IPS-18c (cell line): Measurements from ENCODE around the gene COCH.
"Not testable (repeated sequence)": the region's sequence is repeated elsewhere in the genome, so short reads cannot be mapped to it uniquely, and the experiment has no call there.

Source experiments
- H3K4me3 ChIP-seq: 2 replicates; pipeline ENCODE4 v1.7.0; 2013; ENCODE audit warnings: low read depth, mild to moderate bottlenecking, low read length, moderate library complexity; ENCODE audit not compliant: insufficient read depth
- H3K9me3 ChIP-seq: one replicate; pipeline ENCODE4 v1.6.1; 2013; ENCODE audit warnings: mild to moderate bottlenecking, low read length, moderate library complexity; ENCODE audit not compliant: control insufficient read depth, insufficient read depth

The COCH gene

DNA sequence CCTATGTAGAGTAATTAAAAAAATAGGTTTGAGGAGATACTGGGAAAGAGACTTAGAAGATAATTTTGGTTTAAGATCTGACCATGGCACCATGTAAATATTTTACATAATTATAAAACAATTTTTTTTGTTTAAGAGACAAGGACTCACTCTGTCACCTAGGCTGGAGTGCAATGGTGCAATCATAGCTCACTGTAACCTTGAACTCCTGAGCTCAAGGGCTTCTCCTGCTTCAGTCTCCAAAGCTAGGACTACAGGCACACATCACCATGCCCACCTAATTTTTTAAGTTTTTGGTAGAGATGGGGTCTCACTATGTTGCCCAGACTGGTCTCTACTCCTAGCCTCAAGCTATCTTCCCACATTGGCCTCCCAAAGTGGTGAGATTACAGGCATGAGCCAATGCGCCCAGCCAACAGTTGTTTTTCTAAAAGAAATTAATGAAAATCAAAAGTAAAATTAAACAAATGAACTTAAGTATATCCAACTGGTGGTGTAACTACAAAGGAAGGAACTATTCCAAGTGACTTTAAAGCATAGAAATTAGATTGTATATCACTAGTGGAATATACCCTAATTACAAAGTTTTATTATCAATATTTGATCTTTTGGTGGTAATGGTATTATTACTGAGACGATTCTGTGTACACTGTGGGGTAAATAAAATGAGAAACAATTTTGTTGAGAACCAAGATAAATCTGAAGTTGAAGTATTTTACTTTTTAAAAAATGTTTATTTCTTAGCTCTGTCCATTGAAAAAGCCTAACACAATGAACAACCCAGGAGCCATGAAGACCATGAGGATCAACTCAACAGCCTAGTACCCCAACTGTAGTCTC is 29.1 kb downstream of the COCH start:
- Histone ChIP-seq H3K9me3 (no peaks in the 10 kb centered on the region), H3K4me3 (no peak overlapping the region)

DNA sequence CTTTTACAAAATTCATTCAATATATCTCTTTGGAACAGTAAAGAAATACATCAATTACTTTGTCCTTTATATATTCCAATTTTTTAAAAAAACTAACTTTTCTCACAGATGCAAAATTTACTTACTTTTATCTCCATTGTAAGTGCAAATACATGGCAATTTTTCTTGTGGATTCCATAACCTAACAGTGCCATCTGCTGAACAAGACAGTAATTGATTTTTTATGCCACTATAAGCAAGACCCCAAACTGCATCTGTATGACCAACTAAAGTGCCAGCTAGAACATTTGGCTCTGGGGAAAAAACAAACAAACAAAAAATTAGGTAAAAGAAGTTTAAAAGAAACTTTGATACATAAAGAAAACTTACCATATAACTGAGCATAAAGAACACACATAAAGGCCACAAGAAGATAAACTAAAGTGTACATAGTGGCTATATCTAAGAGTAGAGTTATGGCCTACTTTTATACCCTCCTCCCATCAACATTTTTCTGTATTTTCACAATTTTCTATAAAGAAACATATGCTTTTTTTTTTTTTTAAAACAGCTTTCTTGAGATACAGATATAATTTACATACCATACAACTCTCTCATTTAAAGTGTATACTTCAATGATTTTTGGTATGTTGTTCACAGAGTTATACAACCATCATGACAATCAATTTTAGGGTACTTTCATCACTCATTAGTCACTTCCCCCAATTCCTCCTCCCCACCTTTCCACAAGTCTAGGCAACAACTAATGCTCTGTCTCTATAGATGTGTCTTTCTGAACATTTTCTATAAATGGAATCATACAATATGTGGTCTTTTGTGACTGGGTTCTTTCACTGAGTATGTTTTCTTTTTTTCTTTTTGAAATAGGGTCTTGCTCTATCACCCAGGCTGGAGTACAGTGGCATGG is 32.6 kb downstream of the COCH start:
- H3K9me3 ChIP-seq = no peaks in the 10 kb centered on the region
- no peak overlapping the region for H3K4me3 ChIP-seq

DNA sequence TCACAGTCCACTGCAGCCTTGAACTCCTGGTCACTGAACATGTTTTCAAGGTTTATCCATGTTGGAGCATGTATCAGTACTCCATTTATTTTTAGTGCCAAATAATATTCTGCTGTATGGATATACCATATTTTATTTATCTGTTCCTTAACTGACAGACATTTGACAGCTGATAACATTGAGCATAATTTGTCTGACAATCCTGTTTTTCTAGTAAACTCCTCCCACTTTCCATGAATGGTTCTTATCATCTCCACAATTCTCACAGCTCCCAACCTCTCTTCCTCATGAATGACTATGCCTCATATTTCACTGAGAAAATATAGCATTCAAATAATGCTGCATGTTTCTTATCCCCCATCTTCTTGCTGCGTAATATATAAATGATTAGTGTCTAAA is 33.3 kb downstream of the COCH start:
- Histone ChIP-seq H3K4me3 (no peak overlapping the region), H3K9me3 (no peaks in the 10 kb centered on the region)

DNA sequence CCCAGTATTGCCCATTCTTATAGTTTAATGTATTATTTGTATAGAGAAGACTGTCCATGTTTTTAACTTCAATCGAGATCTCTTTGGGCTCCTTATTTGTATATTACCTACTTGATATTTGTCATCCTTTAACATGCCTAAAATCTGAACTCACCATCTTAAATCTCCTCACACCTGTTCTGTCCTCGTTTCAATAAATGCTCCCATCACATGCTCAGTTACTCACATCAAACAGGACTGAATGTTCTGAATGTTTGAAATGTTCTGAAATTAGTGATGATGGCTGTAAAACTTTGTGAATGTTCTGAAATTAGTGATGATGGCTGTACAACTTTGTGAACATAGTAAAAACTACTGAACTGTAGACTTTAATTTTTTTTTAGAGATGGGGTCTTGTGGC is 34.5 kb downstream of the COCH start:
- Histone ChIP-seq H3K4me3 (no peak overlapping the region), H3K9me3 (no peaks in the 10 kb centered on the region)

DNA sequence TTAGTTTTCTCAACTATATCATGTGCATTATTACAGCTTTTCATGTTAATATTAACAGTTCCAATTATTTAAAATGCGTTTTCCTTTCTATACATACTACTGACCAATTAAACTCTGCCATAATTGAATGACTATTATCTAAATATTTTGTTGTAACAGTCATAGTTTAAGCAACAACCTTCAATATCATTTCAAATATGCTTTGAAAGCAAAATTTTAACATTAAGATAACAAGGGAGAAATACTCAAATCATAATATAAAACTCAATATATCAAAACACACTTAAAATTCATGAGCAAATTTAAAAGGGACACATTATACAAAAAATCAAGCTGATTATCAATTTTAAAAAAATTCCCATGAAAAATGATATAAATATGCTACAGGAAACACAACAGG is 40.5 kb downstream of the COCH start:
- Histone ChIP-seq H3K9me3 (no peaks in the 10 kb centered on the region), H3K4me3 (no peak overlapping the region)

DNA sequence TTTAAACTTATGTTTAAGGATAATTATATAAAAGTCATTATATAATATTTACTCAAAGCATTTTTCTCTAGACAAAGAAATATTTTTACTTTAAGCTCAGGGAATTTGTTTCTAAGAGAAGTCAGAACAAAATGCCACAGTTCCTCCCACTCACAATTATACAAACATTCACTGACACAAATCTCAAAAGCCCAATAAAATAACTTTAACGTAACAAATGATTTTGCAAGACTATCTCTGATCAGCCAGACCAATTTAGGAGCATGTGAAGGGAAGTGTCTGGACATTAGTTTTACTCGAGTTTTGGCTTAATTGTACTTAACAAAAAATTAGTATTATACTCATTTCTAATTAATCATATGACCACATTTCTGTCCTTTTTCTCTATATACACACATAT is 41.2 kb downstream of the COCH start:
- H3K9me3 ChIP-seq = no peaks in the 10 kb centered on the region
- H3K4me3 ChIP-seq = no peak overlapping the region

DNA sequence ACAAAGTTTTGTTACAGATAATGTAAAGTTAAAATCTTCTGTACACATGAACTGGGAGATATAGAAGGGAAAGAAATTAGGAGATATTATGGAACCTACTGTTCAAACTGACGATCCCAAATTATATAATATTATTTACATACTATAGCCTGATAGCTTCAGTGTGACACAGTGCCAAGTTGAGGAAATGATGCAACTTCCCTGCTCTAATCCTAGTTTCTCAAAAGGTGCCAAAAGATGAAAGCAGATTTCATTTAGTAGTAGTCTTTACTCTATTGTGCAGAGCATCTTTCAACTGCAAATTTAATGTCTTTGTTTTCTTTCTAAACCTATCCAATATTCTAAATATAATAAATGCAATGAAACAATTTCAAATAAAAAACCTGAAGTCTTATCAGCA is 46.9 kb downstream of the COCH start:
- Histone ChIP-seq H3K4me3 (no peak overlapping the region), H3K9me3 (no peaks in the 10 kb centered on the region)

DNA sequence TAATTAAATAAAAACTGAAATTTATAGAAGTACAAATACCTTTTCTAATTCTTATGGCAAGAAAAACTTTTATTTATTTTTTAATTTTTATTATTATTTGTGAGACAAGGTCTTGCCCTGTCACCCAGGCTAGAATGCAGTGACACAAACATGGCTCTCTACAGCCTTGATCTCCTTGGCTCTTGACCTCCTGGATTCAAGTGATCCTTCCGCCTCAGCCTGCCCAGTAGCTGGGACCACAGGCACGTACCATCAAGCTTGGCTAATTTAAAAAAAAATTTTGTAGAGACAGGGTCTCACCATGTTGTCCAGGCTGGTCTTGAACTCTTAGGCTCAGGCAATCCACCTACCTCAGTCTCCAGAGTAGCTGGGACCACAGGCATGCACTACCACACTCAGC is 47.4 kb downstream of the COCH start:
- Histone ChIP-seq H3K9me3 (no peaks in the 10 kb centered on the region), H3K4me3 (no peak overlapping the region)

DNA sequence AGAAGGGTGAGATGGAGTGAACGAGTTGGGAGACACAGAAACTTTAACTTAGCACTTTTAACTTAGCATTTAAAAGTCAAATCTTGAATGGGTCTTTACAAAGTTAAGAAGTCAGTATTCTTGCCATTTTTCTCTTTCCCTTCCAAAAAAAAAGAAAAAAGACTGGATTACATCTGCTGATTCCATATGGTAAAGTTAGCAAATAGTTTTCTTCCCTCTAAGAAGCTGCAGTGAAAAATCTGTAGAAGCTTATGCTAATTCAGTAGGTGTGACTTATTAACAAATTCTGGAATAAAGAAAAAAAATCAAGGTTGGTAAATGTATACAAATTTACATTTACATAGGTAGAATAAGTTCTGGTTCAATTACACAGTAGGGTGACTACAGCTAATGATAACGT is 50.9 kb downstream of the COCH start:
- no peaks in the 10 kb centered on the region for H3K9me3 ChIP-seq
- H3K4me3 ChIP-seq = no peak overlapping the region

DNA sequence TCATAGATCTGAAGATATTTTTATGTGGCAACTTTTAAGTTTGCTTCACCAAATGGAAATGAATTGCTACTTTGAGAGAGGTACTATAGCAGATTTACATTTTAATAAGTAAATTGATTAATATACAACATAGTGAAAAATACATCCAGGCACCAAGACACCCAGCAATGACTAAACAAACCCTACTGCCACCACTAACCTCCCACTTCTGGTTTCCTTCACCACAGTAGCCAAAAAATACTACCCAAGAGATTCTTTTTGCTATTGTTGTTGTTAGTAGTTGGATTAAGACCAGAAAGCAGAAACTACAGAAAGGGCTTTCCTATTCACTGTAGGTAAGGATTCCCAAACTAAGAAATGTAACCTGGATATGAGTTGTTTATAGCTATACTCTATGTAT is 54.1 kb downstream of the COCH start:
- Histone ChIP-seq H3K9me3 (no peaks in the 10 kb centered on the region), H3K4me3 (no peak overlapping the region)

DNA sequence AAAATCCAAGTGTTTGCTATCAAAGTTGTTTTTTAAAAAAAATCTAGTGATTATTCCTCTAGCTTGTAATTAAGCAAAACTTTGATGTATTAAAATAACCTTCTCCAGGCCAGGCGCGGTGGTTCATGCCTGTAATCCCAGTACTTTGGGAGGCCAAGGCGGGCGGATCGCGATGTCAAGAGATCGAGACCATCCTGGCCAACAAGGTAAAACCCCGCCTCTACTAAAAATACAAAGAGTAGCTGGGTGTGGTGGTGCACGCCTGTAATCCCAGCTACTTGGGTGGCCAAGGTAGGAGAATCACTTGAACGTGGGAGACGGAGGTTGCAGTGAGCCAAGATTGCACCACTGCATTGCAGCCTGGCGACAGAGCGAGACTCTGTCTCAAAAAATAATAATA is 59.6 kb downstream of the COCH start:
- H3K4me3 ChIP-seq, H3K9me3 ChIP-seq: not testable (repeated sequence)

DNA sequence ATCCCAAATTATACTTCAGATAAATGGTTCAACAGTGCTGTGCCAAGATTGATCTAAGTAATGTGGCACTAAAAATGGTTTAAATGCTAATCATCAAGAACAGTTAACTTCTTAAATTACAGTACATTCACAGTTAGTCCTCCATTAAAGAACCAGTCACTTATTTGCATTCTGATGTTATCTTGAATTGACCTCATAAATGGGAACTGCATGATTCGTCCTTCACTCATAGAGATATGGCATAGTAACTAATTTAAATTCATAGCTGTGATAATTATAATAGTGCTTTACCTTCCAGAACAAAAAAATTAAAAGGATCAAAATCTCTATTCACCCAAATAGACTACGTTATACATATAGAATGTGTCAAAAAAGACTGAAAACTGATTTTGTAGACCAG is 61.1 kb downstream of the COCH start:
- Histone ChIP-seq H3K9me3 (no peaks in the 10 kb centered on the region), H3K4me3 (no peak overlapping the region)

DNA sequence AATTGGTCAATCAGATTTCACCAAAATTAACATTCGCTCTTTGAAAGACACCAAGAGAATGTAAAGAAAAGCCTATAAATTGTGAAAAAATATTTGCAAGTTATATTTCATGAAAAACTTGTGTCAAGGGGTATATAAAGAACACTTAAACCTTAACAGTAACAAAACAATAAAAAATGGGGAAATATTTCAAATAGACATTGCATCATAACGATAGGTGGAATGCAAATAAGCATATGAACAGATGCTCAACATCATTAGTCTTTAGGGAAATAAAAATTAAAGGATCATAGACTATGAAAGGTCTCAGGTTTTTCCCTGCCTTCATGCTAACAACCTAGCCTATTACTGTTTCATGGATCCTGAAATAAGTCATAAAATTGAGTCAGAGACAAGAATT is 64.3 kb downstream of the COCH start:
- no peaks in the 10 kb centered on the region for H3K9me3 ChIP-seq

More for the DNA sequence above, 64.3 kb downstream of the COCH start:
- H3K4me3 ChIP-seq = no peak overlapping the region
